Uterus (tissue), 4 donors: ENCODE results near the gene ALDH3A2. TPM values are rescaled to one million over a fixed set of nuclear protein-coding genes. Genes with fewer than 3 reads are reported as not detected.
"Not testable (repeated sequence)": the region's sequence is repeated elsewhere in the genome, so short reads cannot be mapped to it uniquely, and the experiment has no call there.

Experiments
- DNase-seq, 2 donors: peaks; one replicate each; pipeline ENCODE4 v3.0.0-alpha.2; 2019 to 2020
- H3K27ac ChIP-seq, 2 donors: fragments of 200-600 bp; sonication (generic); 1 replicate in 1 of 2; 2 replicates in 1 of 2; pipeline ENCODE4 v1.5.1; 2016 to 2018
- H3K27me3 ChIP-seq, 2 donors: fragments of 200-600 bp; sonication (generic); one replicate each; pipeline ENCODE4 v1.5.1; 2018 to 2019; ENCODE audit warnings: control low read depth in 1 of 2
- H3K36me3 ChIP-seq, 2 donors: fragments of 200-600 bp; sonication (generic); one replicate each; pipeline ENCODE4 v1.5.1; 2019; ENCODE audit warnings: control low read depth in 1 of 2
- H3K4me1 ChIP-seq, 2 donors: fragments of 200-600 bp; sonication (generic); one replicate each; pipeline ENCODE4 v1.5.1; 2018 to 2019; ENCODE audit warnings: control low read depth in 1 of 2
- H3K4me3 ChIP-seq, 2 donors: fragments of 200-600 bp; sonication (generic); 1 replicate in 1 of 2; 2 replicates in 1 of 2; pipeline ENCODE4 v1.5.1; 2018 to 2019; ENCODE audit warnings: mild to moderate bottlenecking in 1 of 2
- H3K9me3 ChIP-seq, 2 donors: fragments of 200-600 bp; sonication (generic); one replicate each; pipeline ENCODE4 v1.5.1; 2019; ENCODE audit warnings: control low read depth in 1 of 2
- POLR2A ChIP-seq, 2 donors: fragments of 450-650 bp; IDR thresholded peaks; one replicate each; pipeline ENCODE4 v1.6.1; 2016; ENCODE audit warnings: antibody characterized with exemption in 2 of 2, mild to moderate bottlenecking in 1 of 2, moderate library complexity in 1 of 2
- intact Hi-C: fragments of 100-400 bp; cut with DNase I; formaldehyde crosslinking; loops from one replicate; pipeline ENCODE4 v1.15.1; 2023; ENCODE audit warnings: low total_unique reads
- total RNA-seq, 4 donors: library from RNA; depleted of rRNA in 3 of 4; stranded (reverse); fragments of >200 nt in 3 of 4; gene quantifications; one replicate each; pipeline versions ENCODE4 v1.1.0 to v1.2.4, GENCODE V29; 2014 to 2023
- TF ChIP-seq, protein P1 (sequence below), 4 experiments: fragments of 200-600 bp in 2 of 4; fragments of 450-650 bp in 2 of 4; sonication (generic) in 2 of 4; IDR thresholded peaks; one replicate each; pipeline ENCODE4 v1.5.1; 2016 to 2019; ENCODE audit warnings: antibody characterized with exemption in 4 of 4, mild to moderate bottlenecking in 2 of 4, moderate library complexity in 1 of 4
- donor health status: DM: yes; HTN: yes; CAD: no.

ALDH3A2 gene
- total RNA-seq, 4 donors from 2014 or later, result 19.0 to 166 (median 82.5) TPM

DNA sequence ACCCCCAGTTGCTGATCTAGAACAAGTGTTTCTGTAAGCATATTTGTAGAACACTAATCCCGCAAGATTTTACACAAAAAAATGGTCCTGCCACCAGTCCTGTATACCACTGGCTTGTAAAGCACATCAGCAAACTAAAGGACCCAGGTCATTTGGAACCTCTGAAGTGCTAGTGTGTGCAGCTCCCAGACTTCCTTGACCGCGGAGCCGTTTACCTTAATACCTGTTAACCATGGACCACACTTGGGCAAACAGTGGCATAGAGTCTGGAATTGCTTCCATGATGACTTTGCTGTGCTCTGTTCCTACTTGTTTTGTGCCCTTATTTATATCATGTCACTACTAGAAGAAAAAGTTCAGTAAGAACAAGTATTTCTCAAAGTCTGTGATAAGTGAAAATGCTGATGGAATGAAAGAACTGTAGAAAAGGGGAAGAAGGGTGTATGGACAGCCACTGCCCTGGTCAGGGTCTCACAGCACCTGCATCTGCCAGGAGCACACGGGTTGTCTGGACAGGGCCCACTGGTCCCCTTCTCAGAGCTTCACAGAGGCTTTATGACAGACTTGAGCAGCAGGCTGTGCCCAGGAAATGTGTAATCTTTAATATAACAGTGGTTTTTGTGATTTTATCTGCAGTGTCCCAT lies 29.3 kb downstream of the ALDH3A2 start:
- no peak overlapping the region for H3K27ac ChIP-seq
- intact Hi-C loops, result no loop called here
- no peaks in the 10 kb centered on the region for H3K36me3 ChIP-seq

DNA sequence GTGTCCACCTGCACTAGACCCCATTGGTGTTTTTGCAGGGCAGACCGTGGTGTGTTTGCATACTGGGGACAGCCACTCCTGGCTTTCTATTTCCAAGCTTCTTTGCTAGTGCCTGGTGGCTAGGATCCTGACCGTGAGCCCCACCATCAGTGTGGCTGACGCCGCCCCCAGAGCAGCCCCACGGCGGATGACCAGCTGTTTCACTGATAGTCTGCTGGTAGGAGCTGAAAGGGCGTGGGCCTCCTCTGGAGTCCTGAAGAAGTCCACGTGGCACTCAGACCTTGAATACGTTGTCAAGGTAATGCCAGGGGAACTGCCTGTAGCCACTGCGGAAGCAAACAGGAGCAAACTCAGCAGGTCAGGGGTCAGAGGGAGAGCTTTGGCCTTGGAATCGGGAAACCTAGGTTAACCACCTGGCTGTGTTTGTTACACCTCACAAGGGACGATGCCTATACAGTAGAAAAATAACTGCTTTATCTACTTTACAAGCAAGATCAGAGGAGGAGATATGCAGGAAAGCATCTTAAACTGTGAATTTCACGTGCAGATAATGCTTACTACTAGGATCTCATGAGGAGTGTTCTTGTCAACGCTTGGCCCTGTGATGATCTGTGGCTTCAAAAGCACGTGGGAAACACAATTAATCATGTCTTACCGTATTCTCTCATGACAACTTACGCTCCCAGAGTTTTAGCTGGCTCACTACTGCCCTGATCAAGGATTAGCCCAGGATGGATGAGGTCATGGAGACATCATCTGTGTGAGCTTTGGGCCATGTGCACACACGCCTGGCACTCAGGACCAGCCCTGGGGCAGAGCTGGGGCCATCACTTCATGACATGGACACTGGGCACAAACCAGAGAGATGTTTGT lies 30.3 kb downstream of the ALDH3A2 start:
- Histone ChIP-seq H3K27me3 (no peaks in the 10 kb centered on the region), H3K9me3 (no peaks in the 10 kb centered on the region), H3K4me3 (no peak overlapping the region), H3K36me3 (no peaks in the 10 kb centered on the region), H3K4me1 (no peaks in the 10 kb centered on the region), H3K27ac (no peak overlapping the region)
- no peak for TF ChIP-seq POLR2A (IDR thresholded peaks at IDR 0.05)
- TF ChIP-seq, protein P1, sequence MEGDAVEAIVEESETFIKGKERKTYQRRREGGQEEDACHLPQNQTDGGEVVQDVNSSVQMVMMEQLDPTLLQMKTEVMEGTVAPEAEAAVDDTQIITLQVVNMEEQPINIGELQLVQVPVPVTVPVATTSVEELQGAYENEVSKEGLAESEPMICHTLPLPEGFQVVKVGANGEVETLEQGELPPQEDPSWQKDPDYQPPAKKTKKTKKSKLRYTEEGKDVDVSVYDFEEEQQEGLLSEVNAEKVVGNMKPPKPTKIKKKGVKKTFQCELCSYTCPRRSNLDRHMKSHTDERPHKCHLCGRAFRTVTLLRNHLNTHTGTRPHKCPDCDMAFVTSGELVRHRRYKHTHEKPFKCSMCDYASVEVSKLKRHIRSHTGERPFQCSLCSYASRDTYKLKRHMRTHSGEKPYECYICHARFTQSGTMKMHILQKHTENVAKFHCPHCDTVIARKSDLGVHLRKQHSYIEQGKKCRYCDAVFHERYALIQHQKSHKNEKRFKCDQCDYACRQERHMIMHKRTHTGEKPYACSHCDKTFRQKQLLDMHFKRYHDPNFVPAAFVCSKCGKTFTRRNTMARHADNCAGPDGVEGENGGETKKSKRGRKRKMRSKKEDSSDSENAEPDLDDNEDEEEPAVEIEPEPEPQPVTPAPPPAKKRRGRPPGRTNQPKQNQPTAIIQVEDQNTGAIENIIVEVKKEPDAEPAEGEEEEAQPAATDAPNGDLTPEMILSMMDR (IDR thresholded peaks at IDR 0.05), result no peak
- no peak for DNase-seq
- intact Hi-C loops, result no loop called here

More for the DNA sequence above, 29.3 kb downstream of the ALDH3A2 start:
- Histone ChIP-seq H3K9me3 (no peaks in the 10 kb centered on the region), H3K4me3 (no peak overlapping the region), H3K27me3 (no peaks in the 10 kb centered on the region), H3K4me1 (no peaks in the 10 kb centered on the region)
- DNase-seq, result no peak
- TF ChIP-seq POLR2A (IDR thresholded peaks at IDR 0.05), result no peak
- TF ChIP-seq, protein P1 (IDR thresholded peaks at IDR 0.05), result no peak

DNA sequence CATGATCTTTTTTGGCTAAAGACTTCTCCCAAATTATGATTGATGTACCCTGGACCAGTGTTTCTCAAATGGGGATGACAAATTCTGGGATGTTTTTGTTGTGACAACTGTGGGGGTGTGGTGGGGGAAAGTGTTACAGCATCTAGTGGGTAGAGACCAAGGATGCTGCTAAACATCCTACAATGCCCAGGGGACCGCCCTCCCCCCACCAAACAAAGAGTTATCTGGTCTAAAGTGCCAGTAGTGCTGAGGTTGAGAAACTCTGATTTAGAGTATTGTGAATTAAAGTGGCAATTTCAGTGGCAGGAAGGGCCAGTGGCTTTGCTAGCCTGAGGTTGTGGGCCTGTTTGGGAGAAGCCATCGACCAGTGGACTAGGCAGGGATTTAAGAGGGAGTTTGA lies 34.6 kb downstream of the ALDH3A2 start:
- Histone ChIP-seq H3K4me1 (no peaks in the 10 kb centered on the region), H3K27me3 (no peaks in the 10 kb centered on the region), H3K9me3 (no peaks in the 10 kb centered on the region), H3K4me3 (no peak overlapping the region), H3K36me3 (no peaks in the 10 kb centered on the region), H3K27ac (no peak overlapping the region)
- intact Hi-C loops, result no loop called here
- no peak for DNase-seq
- no peak for TF ChIP-seq POLR2A (IDR thresholded peaks at IDR 0.05)
- TF ChIP-seq, protein P1 (IDR thresholded peaks at IDR 0.05), result no peak

DNA sequence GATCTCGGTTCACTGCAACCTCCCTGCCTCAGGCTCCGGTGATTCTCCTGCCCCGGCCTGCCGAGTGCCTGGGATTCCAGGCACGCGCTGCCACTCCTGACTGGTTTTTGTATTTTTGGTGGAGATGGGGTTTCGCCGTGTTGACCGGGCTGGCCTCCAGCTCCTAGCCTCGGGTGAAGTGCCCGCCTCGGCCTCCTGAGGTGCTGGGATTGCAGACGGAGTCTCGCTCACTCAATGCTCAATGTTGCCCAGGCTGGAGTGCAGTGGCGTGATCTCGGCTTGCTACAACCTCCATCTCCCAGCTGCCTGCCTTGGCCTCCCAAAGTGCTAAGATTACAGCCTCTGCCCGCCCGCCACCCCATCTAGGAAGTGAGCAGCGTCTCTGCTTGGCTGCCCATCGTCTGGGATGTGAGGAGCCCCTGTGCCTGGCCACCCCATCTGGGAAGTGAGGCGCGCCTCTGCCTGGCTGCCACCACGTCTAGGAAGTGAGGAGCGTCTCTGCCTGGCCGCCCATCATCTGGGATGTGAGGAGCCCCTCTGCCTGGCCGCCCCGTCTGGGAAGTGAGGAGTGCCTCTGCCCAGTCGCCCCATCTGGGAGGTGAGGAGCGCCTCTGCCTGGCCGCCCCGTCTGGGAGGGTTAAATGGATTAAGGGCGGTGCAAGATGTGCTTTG lies 36.5 kb downstream of the ALDH3A2 start:
- H3K4me3 ChIP-seq, intact Hi-C loops, H3K9me3 ChIP-seq, H3K36me3 ChIP-seq, H3K4me1 ChIP-seq, DNase-seq, H3K27ac ChIP-seq, H3K27me3 ChIP-seq: not testable (repeated sequence)

DNA sequence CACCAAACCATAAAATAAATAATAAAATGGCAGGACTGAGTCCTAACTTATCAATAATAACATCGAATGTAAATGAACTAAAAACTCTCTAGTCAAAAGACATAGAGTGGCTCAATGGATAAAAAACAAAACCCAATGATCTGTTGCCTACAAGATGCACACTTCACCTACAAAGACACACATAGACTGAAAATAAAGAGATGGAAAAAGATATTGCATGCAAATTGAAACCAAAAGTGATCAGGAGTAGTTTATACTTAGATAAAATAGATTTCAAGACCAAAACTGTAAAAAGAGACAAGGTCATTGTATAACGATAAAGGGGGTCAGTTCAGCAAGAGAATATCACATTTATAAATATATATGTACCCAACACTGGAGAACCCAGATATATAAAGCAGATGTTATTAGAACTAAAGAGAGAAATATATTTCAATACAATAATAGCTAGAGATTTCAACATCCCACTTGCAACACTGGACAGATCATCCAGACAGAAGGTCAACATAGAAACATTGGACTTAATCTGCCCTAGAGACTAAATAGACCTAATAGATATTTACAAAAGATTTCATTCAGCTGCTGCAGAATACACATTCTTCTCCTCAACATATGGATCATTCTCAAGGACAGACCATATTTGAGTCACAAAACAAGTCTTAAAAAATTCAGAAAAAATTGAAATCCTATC lies 38.0 kb downstream of the ALDH3A2 start:
- intact Hi-C loops, result no loop called here
- no peaks in the 10 kb centered on the region for H3K4me1 ChIP-seq
- TF ChIP-seq, protein P1 (IDR thresholded peaks at IDR 0.05), result no peak
- no peak for TF ChIP-seq POLR2A (IDR thresholded peaks at IDR 0.05)
- H3K27ac ChIP-seq, result no peak overlapping the region
- no peaks in the 10 kb centered on the region for H3K27me3 ChIP-seq
- no peak overlapping the region for H3K4me3 ChIP-seq
- no peaks in the 10 kb centered on the region for H3K36me3 ChIP-seq
- H3K9me3 ChIP-seq, result no peaks in the 10 kb centered on the region
- no peak for DNase-seq
